ENCODE measurements around the gene OPN4. TPM values are rescaled to one million over a fixed set of nuclear protein-coding genes. Genes with fewer than 3 reads are reported as not detected.

OPN4 gene
- total and polyA plus RNA-seq, 10 donors = not detected

Other genes with a start within 250 kb of the OPN4 start
- gene WAPL, start 132.8 kb upstream of the OPN4 start, total RNA-seq = 10 to 100 TPM; 37.0 to 59.1 (median 51.5) TPM
- 10 to 100 TPM; 13.6 to 19.8 (median 17.0) TPM for gene WAPL, start 132.8 kb upstream of the OPN4 start, polyA plus RNA-seq
- under 1 TPM in 5 of 7 donors, not detected in 2; 0.14 to 0.63 (median 0.43) TPM for gene LDB3, start 14.0 kb downstream of the OPN4 start, total RNA-seq
- gene LDB3, start 14.0 kb downstream of the OPN4 start, polyA plus RNA-seq = 1 to 10 TPM in 1 of 3 donors, under 1 TPM in 2; 0.23 to 1.2 (median 0.30) TPM
- gene BMPR1A, start 102.1 kb downstream of the OPN4 start, total RNA-seq = 10 to 100 TPM in 5 of 7 donors, 1 to 10 TPM in 2; 8.3 to 17.9 (median 12.4) TPM
- gene BMPR1A, start 102.1 kb downstream of the OPN4 start, polyA plus RNA-seq = 1 to 10 TPM; 1.3 to 2.6 (median 1.8) TPM